GM23338 (cell line): ENCODE data around the gene CYBRD1. TPM values are rescaled to one million over a fixed set of nuclear protein-coding genes. Genes with fewer than 3 reads are reported as not detected.
"Not testable (repeated sequence)": the region's sequence is repeated elsewhere in the genome, so short reads cannot be mapped to it uniquely, and the experiment has no call there.

Experiments
- ATAC-seq: fragments of 200-7000 bp; cut with Tn5 transposase; 3 replicates; pipeline ENCODE4 v1.9.1; 2020
- DNase-seq: peaks from one replicate; pipeline ENCODE4 v3.0.0-alpha.2; 2015; ENCODE audit warnings: low spot score
- H2AFZ ChIP-seq: fragments of 200-600 bp; sonication (generic); 2 replicates; pipeline ENCODE4 v1.8.0; 2016; ENCODE audit warnings: antibody characterized with exemption, mild to moderate bottlenecking, moderate library complexity
- H3F3A ChIP-seq: fragments of 200-600 bp; sonication (generic); replicated peaks from 2 replicates; pipeline ENCODE4 v1.8.0; 2017; ENCODE audit warnings: antibody characterized with exemption, mixed run types, low read depth
- H3K27ac ChIP-seq: fragments of 200-600 bp; sonication (generic); 2 replicates; pipeline ENCODE4 v1.6.1; 2016; ENCODE audit warnings: low read depth
- H3K27me3 ChIP-seq: fragments of 200-600 bp; sonication (generic); 2 replicates; pipeline ENCODE4 v1.8.0; 2016; ENCODE audit warnings: mild to moderate bottlenecking, mixed run types, moderate library complexity; ENCODE audit not compliant: insufficient read depth
- H3K36me3 ChIP-seq: fragments of 200-600 bp; sonication (generic); 2 replicates; pipeline ENCODE4 v1.8.0; 2016; ENCODE audit warnings: mild to moderate bottlenecking; ENCODE audit not compliant: insufficient read depth
- H3K4me1 ChIP-seq: fragments of 200-600 bp; sonication (generic); 2 replicates; pipeline ENCODE4 v1.8.0; 2016; ENCODE audit warnings: mild to moderate bottlenecking, moderate library complexity; ENCODE audit not compliant: insufficient read depth
- H3K4me2 ChIP-seq: fragments of 200-600 bp; sonication (generic); 2 replicates; pipeline ENCODE4 v1.7.1; 2017; ENCODE audit warnings: mixed run types
- H3K4me3 ChIP-seq: fragments of 200-600 bp; sonication (generic); 2 replicates; pipeline ENCODE4 v1.6.1; 2016; ENCODE audit warnings: mixed run types
- H3K79me2 ChIP-seq: fragments of 200-600 bp; sonication (generic); replicated peaks from 2 replicates; pipeline ENCODE4 v1.8.0; 2017; ENCODE audit warnings: mild to moderate bottlenecking; ENCODE audit not compliant: insufficient read depth
- H3K9me2 ChIP-seq: fragments of 200-600 bp; sonication (generic); 2 replicates; pipeline ENCODE4 v1.8.0; 2017; ENCODE audit not compliant: insufficient read depth
- H4K20me1 ChIP-seq: fragments of 200-600 bp; sonication (generic); replicated peaks from 2 replicates; pipeline ENCODE4 v1.8.0; 2017; ENCODE audit warnings: mild to moderate bottlenecking; ENCODE audit not compliant: insufficient read depth
- H3K27ac Mint-ChIP-seq: 2 replicates; pipeline ENCODE4 v1.8.0; 2020; ENCODE audit warnings: inconsistent platforms, mild to moderate bottlenecking, moderate library complexity, mixed read lengths
- H3K27me3 Mint-ChIP-seq: 3 replicates; pipeline ENCODE4 v1.8.0; 2022; ENCODE audit warnings: low read depth, mild to moderate bottlenecking, moderate library complexity, mixed read lengths, inconsistent platforms; ENCODE audit not compliant: insufficient read depth, poor library complexity
- H3K36me3 Mint-ChIP-seq: 3 replicates; pipeline ENCODE4 v1.8.0; 2021; ENCODE audit warnings: low read depth, mild to moderate bottlenecking, inconsistent platforms, moderate library complexity, mixed read lengths
- H3K4me1 Mint-ChIP-seq: 3 replicates; pipeline ENCODE4 v1.8.0; 2020; ENCODE audit warnings: mild to moderate bottlenecking, inconsistent platforms, mixed read lengths
- H3K4me3 Mint-ChIP-seq: 3 replicates; pipeline ENCODE4 v1.8.0; 2021; ENCODE audit warnings: moderate library complexity, mild to moderate bottlenecking, inconsistent platforms, mixed read lengths
- H3K9me3 Mint-ChIP-seq: 3 replicates; pipeline ENCODE4 v1.8.0; 2020; ENCODE audit warnings: moderate library complexity, mild to moderate bottlenecking, inconsistent platforms, mixed read lengths
- CREB1 ChIP-seq: fragments of 250-450 bp; sonication (Bioruptor Pico); IDR thresholded peaks from 2 replicates; pipeline ENCODE4 v1.5.0; 2020; ENCODE audit warnings: low read depth, mild to moderate bottlenecking, moderate library complexity
- EZH2 ChIP-seq: fragments of 200-600 bp; sonication (generic); IDR thresholded peaks from one replicate; pipeline ENCODE4 v1.8.0; 2017; ENCODE audit warnings: antibody characterized with exemption, mild to moderate bottlenecking, low read depth; ENCODE audit not compliant: unreplicated experiment
- POLR2AphosphoS5 ChIP-seq: IDR thresholded peaks from 2 replicates; pipeline ENCODE4 v1.6.1; 2016; ENCODE audit warnings: antibody characterized with exemption, low read depth
- ZNF114 ChIP-seq: fragments of 250-450 bp; sonication (Bioruptor Pico); IDR thresholded peaks from 2 replicates; pipeline ENCODE4 v1.5.0; 2020; ENCODE audit warnings: mild to moderate bottlenecking, moderate library complexity
- polyA plus RNA-seq: library from polyadenylated mRNA; unstranded; fragments of >200 nt; fragmentation: Nextera tagmentation; extraction: Ambion mirVana; gene quantifications from 2 replicates; pipeline ENCODE4 v1.2.1, GENCODE V29; 2016
- total RNA-seq: library from RNA; depleted of rRNA; stranded (reverse); fragments of >200 nt; shearing (Covaris generic); gene quantifications from 2 replicates; pipeline ENCODE4 v1.2.3, GENCODE V29; 2014
- TF ChIP-seq, protein P1 (sequence below): IDR thresholded peaks from one replicate; pipeline ENCODE4 v1.6.1; 2018; ENCODE audit warnings: antibody characterized with exemption; ENCODE audit not compliant: unreplicated experiment
- TF ChIP-seq, protein P2 (sequence below): fragments of 250-450 bp; sonication (Bioruptor Pico); IDR thresholded peaks from 2 replicates; pipeline ENCODE4 v1.5.0; 2020; ENCODE audit warnings: mild to moderate bottlenecking, moderate library complexity

Gene CYBRD1
- total and polyA plus RNA-seq, 2 experiments from 2014 or later: 3.4 to 5.3 TPM

DNA sequence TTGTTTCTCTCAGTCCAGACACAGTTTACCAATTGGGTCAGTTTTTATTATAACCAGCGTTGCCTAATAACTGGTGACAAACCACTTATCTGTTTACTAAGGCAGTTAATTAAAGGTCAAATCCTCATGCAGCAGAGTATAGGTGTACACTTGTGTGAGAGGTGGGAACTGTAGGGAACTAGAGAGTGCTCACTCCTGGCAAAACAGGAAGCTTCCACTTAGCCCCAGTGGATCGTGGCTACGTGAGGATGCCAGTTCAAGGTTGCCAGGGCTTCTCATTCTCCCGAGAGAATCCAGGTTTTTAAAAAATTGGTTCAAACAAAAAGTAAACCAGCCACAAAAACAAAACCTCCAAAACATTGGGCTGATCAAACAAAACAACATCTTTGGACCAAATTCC is 8.1 kb downstream of the CYBRD1 start (continued):
- TF ChIP-seq, protein P1, sequence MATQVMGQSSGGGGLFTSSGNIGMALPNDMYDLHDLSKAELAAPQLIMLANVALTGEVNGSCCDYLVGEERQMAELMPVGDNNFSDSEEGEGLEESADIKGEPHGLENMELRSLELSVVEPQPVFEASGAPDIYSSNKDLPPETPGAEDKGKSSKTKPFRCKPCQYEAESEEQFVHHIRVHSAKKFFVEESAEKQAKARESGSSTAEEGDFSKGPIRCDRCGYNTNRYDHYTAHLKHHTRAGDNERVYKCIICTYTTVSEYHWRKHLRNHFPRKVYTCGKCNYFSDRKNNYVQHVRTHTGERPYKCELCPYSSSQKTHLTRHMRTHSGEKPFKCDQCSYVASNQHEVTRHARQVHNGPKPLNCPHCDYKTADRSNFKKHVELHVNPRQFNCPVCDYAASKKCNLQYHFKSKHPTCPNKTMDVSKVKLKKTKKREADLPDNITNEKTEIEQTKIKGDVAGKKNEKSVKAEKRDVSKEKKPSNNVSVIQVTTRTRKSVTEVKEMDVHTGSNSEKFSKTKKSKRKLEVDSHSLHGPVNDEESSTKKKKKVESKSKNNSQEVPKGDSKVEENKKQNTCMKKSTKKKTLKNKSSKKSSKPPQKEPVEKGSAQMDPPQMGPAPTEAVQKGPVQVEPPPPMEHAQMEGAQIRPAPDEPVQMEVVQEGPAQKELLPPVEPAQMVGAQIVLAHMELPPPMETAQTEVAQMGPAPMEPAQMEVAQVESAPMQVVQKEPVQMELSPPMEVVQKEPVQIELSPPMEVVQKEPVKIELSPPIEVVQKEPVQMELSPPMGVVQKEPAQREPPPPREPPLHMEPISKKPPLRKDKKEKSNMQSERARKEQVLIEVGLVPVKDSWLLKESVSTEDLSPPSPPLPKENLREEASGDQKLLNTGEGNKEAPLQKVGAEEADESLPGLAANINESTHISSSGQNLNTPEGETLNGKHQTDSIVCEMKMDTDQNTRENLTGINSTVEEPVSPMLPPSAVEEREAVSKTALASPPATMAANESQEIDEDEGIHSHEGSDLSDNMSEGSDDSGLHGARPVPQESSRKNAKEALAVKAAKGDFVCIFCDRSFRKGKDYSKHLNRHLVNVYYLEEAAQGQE: no peak
- no peak for TF ChIP-seq ZNF114 (CRISPR knock-in tag)
- TF ChIP-seq EZH2: no peak

GRCh38 chr2:171530859-171531258 is 8.6 kb downstream of the CYBRD1 start:
- not testable (repeated sequence) for H3K4me3 Mint-ChIP-seq, H3K4me2 ChIP-seq, H3K4me1 Mint-ChIP-seq, ATAC-seq, H3K27me3 ChIP-seq, H3K36me3 ChIP-seq, H3K27ac Mint-ChIP-seq, H3K27me3 Mint-ChIP-seq, H3K4me3 ChIP-seq, H3F3A ChIP-seq, H2AFZ ChIP-seq, H3K4me1 ChIP-seq, DNase-seq, H3K9me3 Mint-ChIP-seq, H4K20me1 ChIP-seq, H3K9me2 ChIP-seq
- Histone ChIP-seq H3K27ac (peak overlapping the region; percentile 15; the same call in 1 of the 2 replicates), H3K79me2 (peaks cover 34% of the 10 kb centered on the region)
- H3K36me3 Mint-ChIP-seq: peaks cover 15% of the 10 kb centered on the region

DNA sequence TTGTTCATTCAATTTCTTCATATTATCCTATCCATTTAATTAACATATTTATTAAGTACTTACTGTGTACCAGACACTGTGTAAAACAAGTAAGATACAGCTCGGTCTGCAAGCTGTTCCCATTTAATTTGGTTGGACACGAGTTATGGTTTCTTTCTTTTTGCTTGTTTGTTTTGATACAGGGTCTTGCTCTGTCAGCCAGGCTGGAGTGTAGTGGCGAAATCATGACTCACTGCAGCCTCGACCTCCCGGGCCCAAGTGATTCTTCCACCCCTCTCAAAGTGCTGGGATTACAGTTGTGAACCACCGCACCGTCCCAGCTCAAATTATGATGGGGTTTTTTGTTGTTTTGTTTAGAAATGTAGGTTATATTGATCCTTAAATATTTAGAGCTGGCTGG is 9.0 kb downstream of the CYBRD1 start:
- H4K20me1 ChIP-seq: no peaks in the 10 kb centered on the region
- no peaks in the 10 kb centered on the region for H3K9me2 ChIP-seq
- no peak overlapping the region for H3K4me3 ChIP-seq
- Mint-ChIP-seq H3K36me3 (peaks cover 15% of the 10 kb centered on the region), H3K27ac (no peak overlapping the region), H3K4me3 (no peak overlapping the region), H3K4me1 (no peaks in the 10 kb centered on the region), H3K9me3 (peaks cover 5% of the 10 kb centered on the region; the same call in 2 of the 3 replicates), H3K27me3 (peaks cover 3% of the 10 kb centered on the region)
- no peaks in the 10 kb centered on the region for H3K27me3 ChIP-seq
- H3K36me3 ChIP-seq: no peaks in the 10 kb centered on the region
- no peak overlapping the region for H2AFZ ChIP-seq
- no peak overlapping the region for H3K27ac ChIP-seq
- ATAC-seq: no peak
- H3K79me2 ChIP-seq: peaks cover 31% of the 10 kb centered on the region
- H3F3A ChIP-seq: no peaks in the 10 kb centered on the region
- no peaks in the 10 kb centered on the region for H3K4me1 ChIP-seq
- no peak overlapping the region for H3K4me2 ChIP-seq
- no peak for DNase-seq
- TF ChIP-seq, protein P1: no peak
- TF ChIP-seq, protein P2, sequence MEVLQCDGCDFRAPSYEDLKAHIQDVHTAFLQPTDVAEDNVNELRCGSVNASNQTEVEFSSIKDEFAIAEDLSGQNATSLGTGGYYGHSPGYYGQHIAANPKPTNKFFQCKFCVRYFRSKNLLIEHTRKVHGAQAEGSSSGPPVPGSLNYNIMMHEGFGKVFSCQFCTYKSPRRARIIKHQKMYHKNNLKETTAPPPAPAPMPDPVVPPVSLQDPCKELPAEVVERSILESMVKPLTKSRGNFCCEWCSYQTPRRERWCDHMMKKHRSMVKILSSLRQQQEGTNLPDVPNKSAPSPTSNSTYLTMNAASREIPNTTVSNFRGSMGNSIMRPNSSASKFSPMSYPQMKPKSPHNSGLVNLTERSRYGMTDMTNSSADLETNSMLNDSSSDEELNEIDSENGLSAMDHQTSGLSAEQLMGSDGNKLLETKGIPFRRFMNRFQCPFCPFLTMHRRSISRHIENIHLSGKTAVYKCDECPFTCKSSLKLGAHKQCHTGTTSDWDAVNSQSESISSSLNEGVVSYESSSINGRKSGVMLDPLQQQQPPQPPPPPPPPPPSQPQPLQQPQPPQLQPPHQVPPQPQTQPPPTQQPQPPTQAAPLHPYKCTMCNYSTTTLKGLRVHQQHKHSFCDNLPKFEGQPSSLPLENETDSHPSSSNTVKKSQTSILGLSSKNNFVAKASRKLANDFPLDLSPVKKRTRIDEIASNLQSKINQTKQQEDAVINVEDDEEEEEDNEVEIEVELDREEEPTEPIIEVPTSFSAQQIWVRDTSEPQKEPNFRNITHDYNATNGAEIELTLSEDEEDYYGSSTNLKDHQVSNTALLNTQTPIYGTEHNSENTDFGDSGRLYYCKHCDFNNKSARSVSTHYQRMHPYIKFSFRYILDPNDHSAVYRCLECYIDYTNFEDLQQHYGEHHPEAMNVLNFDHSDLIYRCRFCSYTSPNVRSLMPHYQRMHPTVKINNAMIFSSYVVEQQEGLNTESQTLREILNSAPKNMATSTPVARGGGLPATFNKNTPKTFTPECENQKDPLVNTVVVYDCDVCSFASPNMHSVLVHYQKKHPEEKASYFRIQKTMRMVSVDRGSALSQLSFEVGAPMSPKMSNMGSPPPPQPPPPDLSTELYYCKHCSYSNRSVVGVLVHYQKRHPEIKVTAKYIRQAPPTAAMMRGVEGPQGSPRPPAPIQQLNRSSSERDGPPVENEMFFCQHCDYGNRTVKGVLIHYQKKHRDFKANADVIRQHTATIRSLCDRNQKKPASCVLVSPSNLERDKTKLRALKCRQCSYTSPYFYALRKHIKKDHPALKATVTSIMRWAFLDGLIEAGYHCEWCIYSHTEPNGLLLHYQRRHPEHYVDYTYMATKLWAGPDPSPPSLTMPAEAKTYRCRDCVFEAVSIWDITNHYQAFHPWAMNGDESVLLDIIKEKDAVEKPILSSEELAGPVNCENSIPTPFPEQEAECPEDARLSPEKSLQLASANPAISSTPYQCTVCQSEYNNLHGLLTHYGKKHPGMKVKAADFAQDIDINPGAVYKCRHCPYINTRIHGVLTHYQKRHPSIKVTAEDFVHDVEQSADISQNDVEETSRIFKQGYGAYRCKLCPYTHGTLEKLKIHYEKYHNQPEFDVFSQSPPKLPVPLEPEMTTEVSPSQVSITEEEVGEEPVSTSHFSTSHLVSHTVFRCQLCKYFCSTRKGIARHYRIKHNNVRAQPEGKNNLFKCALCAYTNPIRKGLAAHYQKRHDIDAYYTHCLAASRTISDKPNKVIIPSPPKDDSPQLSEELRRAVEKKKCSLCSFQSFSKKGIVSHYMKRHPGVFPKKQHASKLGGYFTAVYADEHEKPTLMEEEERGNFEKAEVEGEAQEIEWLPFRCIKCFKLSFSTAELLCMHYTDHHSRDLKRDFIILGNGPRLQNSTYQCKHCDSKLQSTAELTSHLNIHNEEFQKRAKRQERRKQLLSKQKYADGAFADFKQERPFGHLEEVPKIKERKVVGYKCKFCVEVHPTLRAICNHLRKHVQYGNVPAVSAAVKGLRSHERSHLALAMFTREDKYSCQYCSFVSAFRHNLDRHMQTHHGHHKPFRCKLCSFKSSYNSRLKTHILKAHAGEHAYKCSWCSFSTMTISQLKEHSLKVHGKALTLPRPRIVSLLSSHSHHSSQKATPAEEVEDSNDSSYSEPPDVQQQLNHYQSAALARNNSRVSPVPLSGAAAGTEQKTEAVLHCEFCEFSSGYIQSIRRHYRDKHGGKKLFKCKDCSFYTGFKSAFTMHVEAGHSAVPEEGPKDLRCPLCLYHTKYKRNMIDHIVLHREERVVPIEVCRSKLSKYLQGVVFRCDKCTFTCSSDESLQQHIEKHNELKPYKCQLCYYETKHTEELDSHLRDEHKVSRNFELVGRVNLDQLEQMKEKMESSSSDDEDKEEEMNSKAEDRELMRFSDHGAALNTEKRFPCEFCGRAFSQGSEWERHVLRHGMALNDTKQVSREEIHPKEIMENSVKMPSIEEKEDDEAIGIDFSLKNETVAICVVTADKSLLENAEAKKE (CRISPR knock-in tag): no peak
- no peak for TF ChIP-seq EZH2
- TF ChIP-seq CREB1 (CRISPR knock-in tag): no peak
- TF ChIP-seq POLR2AphosphoS5: no peak
